ENCODE results near the gene ZNF22. TPM values are rescaled to one million over a fixed set of nuclear protein-coding genes. Genes with fewer than 3 reads are reported as not detected.

ZNF22 gene
- total RNA-seq = 16.1 and 23.1 TPM in 2 replicates

GRCh38 chr10:45000752-45001380, at the start of gene ZNF22:
ZNF22 (plus strand) TSS chr10:45000923; CDS start chr10:45003369, 2,446 bp downstream.

GRCh38 chr10:44959247-44960087, 41.3 kb upstream of the ZNF22 start, which contains the start of gene RASSF4:
RASSF4 (plus strand) TSS chr10:44959802; CDS start chr10:44970203, 10,401 bp downstream.

GRCh38 chr10:44978570-44979280, 22.0 kb upstream of the ZNF22 start, which contains the start of gene DEPP1:
DEPP1 (minus strand) TSS chr10:44978809; CDS start chr10:44978030, 779 bp downstream.

Other genes with a start within 250 kb of the ZNF22 start
- gene TMEM72, start 89.6 kb upstream of the ZNF22 start, total RNA-seq = not detected in 2 replicates
- 1.4 and 3.1 TPM in 2 replicates for gene RASSF4, start 41.1 kb upstream of the ZNF22 start, total RNA-seq
- 0.87 and 1.2 TPM in 2 replicates for gene DEPP1, start 22.1 kb upstream of the ZNF22 start, total RNA-seq